Endothelial cell (in vitro differentiated cells): ENCODE measurements around the gene GPHN. TPM values are rescaled to one million over a fixed set of nuclear protein-coding genes. Genes with fewer than 3 reads are reported as not detected.

Experiments used
- DNase-seq: peaks from one replicate; pipeline ENCODE4 v3.0.0; 2021; ENCODE audit warnings: low spot score
- H3K27ac Mint-ChIP-seq: one replicate; pipeline ENCODE4 v1.8.0; 2021; ENCODE audit warnings: mixed read lengths, inconsistent platforms; ENCODE audit not compliant: unreplicated experiment
- H3K27me3 Mint-ChIP-seq: one replicate; pipeline ENCODE4 v1.8.0; 2021; ENCODE audit warnings: mild to moderate bottlenecking, moderate library complexity, mixed read lengths, inconsistent platforms; ENCODE audit not compliant: unreplicated experiment
- H3K36me3 Mint-ChIP-seq: one replicate; pipeline ENCODE4 v1.8.0; 2021; ENCODE audit warnings: mild to moderate bottlenecking, low read depth, mixed read lengths, inconsistent platforms; ENCODE audit not compliant: unreplicated experiment
- H3K4me1 Mint-ChIP-seq: one replicate; pipeline ENCODE4 v1.8.0; 2021; ENCODE audit warnings: mild to moderate bottlenecking, mixed read lengths, inconsistent platforms; ENCODE audit not compliant: unreplicated experiment
- H3K4me3 Mint-ChIP-seq: one replicate; pipeline ENCODE4 v1.8.0; 2021; ENCODE audit warnings: mild to moderate bottlenecking, mixed read lengths, inconsistent platforms; ENCODE audit not compliant: unreplicated experiment
- H3K9me3 Mint-ChIP-seq: one replicate; pipeline ENCODE4 v1.8.0; 2021; ENCODE audit warnings: mixed read lengths, inconsistent platforms; ENCODE audit not compliant: unreplicated experiment
- total RNA-seq: library from RNA; stranded (reverse); fragmentation: NEBNext Ultra II Directional; extraction: Animal tissue kit (Norgen Biotek cat#: 25700); gene quantifications from one replicate; pipeline ENCODE4 v1.2.1, GENCODE V29; 2021; ENCODE audit not compliant: unreplicated experiment
- TF ChIP-seq, protein P1 (sequence below): fragments of 200-600 bp; sonication (generic); IDR thresholded peaks from one replicate; pipeline ENCODE4 v1.5.0; 2021; ENCODE audit warnings: antibody characterized with exemption; ENCODE audit not compliant: unreplicated experiment

GPHN gene
- total RNA-seq, 1 donor from 2014 or later: 30.0 TPM

DNA sequence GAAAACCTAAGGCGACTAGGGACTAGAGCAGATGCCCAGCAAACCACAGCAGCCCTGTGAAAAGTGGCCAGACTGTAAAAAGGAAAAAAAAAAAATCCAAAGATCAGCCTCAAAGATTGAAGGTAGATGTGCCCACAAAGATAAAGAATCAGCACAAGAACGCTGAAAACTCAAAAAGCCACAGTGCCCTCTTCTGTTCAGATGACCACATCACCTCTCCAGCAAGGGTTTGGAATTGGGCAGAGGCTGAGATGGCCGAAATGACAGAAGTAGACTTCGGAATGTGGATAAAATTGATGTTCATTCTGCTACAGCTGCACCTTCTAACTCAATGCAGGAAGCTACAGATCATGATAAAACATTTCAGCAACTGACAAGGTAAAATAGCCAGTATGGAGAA is 154.4 kb downstream of the GPHN start:
- TF ChIP-seq, protein P1, sequence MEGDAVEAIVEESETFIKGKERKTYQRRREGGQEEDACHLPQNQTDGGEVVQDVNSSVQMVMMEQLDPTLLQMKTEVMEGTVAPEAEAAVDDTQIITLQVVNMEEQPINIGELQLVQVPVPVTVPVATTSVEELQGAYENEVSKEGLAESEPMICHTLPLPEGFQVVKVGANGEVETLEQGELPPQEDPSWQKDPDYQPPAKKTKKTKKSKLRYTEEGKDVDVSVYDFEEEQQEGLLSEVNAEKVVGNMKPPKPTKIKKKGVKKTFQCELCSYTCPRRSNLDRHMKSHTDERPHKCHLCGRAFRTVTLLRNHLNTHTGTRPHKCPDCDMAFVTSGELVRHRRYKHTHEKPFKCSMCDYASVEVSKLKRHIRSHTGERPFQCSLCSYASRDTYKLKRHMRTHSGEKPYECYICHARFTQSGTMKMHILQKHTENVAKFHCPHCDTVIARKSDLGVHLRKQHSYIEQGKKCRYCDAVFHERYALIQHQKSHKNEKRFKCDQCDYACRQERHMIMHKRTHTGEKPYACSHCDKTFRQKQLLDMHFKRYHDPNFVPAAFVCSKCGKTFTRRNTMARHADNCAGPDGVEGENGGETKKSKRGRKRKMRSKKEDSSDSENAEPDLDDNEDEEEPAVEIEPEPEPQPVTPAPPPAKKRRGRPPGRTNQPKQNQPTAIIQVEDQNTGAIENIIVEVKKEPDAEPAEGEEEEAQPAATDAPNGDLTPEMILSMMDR: peak; percentile 33
- DNase-seq: peak; percentile 20
- H3K36me3 Mint-ChIP-seq: no peaks in the 10 kb centered on the region
- no peak overlapping the region for H3K27ac Mint-ChIP-seq
- no peak overlapping the region for H3K4me3 Mint-ChIP-seq
- H3K9me3 Mint-ChIP-seq: no peaks in the 10 kb centered on the region
- no peaks in the 10 kb centered on the region for H3K27me3 Mint-ChIP-seq
- no peaks in the 10 kb centered on the region for H3K4me1 Mint-ChIP-seq

- no peak overlapping the region for H3K27ac Mint-ChIP-seq
- H3K4me1 Mint-ChIP-seq: no peaks in the 10 kb centered on the region
- H3K9me3 Mint-ChIP-seq: no peaks in the 10 kb centered on the region
- H3K27me3 Mint-ChIP-seq: no peaks in the 10 kb centered on the region
- H3K36me3 Mint-ChIP-seq: no peaks in the 10 kb centered on the region
- no peak overlapping the region for H3K4me3 Mint-ChIP-seq
- TF ChIP-seq, protein P1: no peak
- no peak for DNase-seq
Measured at GRCh38 chr14:66677780-66678179, 169.8 kb downstream of the GPHN start.

DNA sequence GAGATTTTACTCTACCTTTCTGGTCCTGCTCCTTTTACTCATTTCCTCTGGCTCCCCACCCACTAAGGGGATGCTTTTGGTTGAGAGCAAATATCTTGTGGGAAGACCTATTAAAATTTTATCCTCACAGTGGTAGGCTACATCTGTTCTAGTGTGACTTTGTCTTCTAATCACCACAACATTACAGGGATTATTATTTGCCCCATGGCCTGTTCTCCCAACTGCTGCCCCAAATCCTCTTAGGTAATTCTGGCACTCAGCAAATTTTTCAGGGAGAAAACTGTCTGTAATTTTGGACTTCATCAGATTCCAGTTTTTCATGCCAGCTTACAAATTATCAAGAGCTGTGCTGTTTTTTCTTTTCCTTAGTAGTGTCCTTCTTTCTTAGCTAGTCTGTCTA is 172.3 kb downstream of the GPHN start:
- Mint-ChIP-seq H3K4me3 (no peak overlapping the region), H3K36me3 (peaks cover 4% of the 10 kb centered on the region), H3K27ac (no peak overlapping the region), H3K27me3 (peaks cover 2% of the 10 kb centered on the region), H3K9me3 (no peaks in the 10 kb centered on the region), H3K4me1 (no peaks in the 10 kb centered on the region)
- no peak for DNase-seq
- TF ChIP-seq, protein P1: no peak

DNA sequence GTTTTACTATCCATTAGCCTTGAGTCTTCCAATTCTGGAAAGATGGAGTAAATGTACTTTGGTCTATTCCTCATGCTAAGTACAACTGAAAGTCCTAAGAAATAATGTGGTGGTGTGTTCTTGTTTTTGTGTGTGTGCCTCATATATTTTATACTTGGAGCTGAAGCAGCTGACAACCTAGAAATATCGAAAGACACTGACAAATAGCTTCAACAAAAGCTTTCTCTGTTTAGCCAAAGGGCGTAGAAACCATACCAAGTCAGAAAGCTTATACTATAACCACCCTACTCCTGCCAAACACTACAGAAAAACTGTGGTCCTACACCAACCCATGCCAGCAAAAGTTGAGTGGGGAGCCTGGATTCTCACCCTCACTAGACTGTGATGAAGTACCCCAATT is 188.4 kb downstream of the GPHN start:
- H3K4me3 Mint-ChIP-seq: no peak overlapping the region
- H3K4me1 Mint-ChIP-seq: no peaks in the 10 kb centered on the region
- TF ChIP-seq, protein P1: no peak
- no peak for DNase-seq
- no peaks in the 10 kb centered on the region for H3K9me3 Mint-ChIP-seq
- H3K27me3 Mint-ChIP-seq: no peaks in the 10 kb centered on the region
- peaks cover 2% of the 10 kb centered on the region for H3K36me3 Mint-ChIP-seq
- H3K27ac Mint-ChIP-seq: no peak overlapping the region

DNA sequence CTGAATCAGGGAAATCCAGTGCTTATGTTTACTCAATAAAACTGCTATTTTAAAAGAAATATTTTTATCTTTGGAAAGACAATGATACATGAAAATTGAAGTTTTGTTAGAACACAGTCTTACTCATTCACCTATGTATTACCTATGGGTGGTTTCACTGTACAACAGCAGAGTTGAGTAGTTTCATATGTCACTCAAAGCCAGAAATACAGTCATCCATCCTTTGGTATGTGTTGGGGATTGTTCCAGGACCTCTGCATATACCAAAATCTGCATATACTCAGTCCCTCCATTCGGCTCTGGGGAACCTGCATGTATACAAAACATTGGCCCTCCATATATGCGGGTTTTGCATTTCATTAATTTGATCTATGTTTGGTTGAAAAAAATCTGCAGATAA is 190.6 kb downstream of the GPHN start:
- peaks cover 3% of the 10 kb centered on the region for H3K27me3 Mint-ChIP-seq
- no peak overlapping the region for H3K4me3 Mint-ChIP-seq
- H3K36me3 Mint-ChIP-seq: peaks cover 9% of the 10 kb centered on the region
- H3K9me3 Mint-ChIP-seq: peaks cover 4% of the 10 kb centered on the region
- no peak overlapping the region for H3K27ac Mint-ChIP-seq
- DNase-seq: no peak
- H3K4me1 Mint-ChIP-seq: no peaks in the 10 kb centered on the region
- TF ChIP-seq, protein P1: no peak
